Loucy (cell line): ENCODE measurements around the gene PFKFB3.

Experiments used
- H2AFZ ChIP-seq: fragments of 200-600 bp; sonication (generic); 2 replicates; pipeline ENCODE4 v1.6.0; 2016; ENCODE audit warnings: antibody characterized with exemption, mild to moderate bottlenecking, low read length, moderate library complexity
- H3F3A ChIP-seq: fragments of 200-600 bp; 2 replicates; pipeline ENCODE4 v1.6.0; 2016; ENCODE audit warnings: antibody characterized with exemption, low read depth, mild to moderate bottlenecking
- H3K27me3 ChIP-seq: fragments of 200-600 bp; sonication (generic); 2 replicates; pipeline ENCODE4 v1.6.1; 2014; ENCODE audit warnings: low read length, mild to moderate bottlenecking; ENCODE audit not compliant: insufficient read depth, poor library complexity, severe bottlenecking
- H3K36me3 ChIP-seq: fragments of 200-600 bp; sonication (generic); 2 replicates; pipeline ENCODE4 v1.6.1; 2016; ENCODE audit warnings: low read length; ENCODE audit not compliant: insufficient read depth
- H3K4me1 ChIP-seq: fragments of 200-600 bp; sonication (generic); 2 replicates; pipeline ENCODE4 v1.5.1; 2014; ENCODE audit warnings: low read length, mild to moderate bottlenecking; ENCODE audit not compliant: insufficient read depth, poor library complexity, severe bottlenecking
- H3K4me2 ChIP-seq: fragments of 200-600 bp; sonication (generic); 2 replicates; pipeline ENCODE4 v1.6.0; 2014; ENCODE audit warnings: antibody characterized with exemption, low read length, low read depth, mild to moderate bottlenecking; ENCODE audit not compliant: poor library complexity, severe bottlenecking
- H3K4me3 ChIP-seq: fragments of 200-600 bp; sonication (generic); 2 replicates; pipeline ENCODE4 v1.5.1; 2014; ENCODE audit warnings: low read length, mild to moderate bottlenecking, mixed read lengths; ENCODE audit not compliant: poor library complexity, severe bottlenecking
- H3K79me2 ChIP-seq: fragments of 200-600 bp; sonication (generic); 2 replicates; pipeline ENCODE4 v1.6.1; 2014; ENCODE audit warnings: low read length; ENCODE audit not compliant: insufficient read depth
- H3K9ac ChIP-seq: fragments of 200-600 bp; sonication (generic); 2 replicates; pipeline ENCODE4 v1.6.0; 2014; ENCODE audit warnings: mild to moderate bottlenecking, low read depth, low read length, moderate library complexity; ENCODE audit not compliant: poor library complexity, severe bottlenecking
- H3K9me2 ChIP-seq: fragments of 200-600 bp; sonication (generic); replicated peaks from 2 replicates; pipeline ENCODE4 v1.6.1; 2016; ENCODE audit warnings: low read depth, low read length, mixed read lengths
- H3K9me3 ChIP-seq: fragments of 200-600 bp; sonication (generic); 2 replicates; pipeline ENCODE4 v1.6.1; 2014; ENCODE audit warnings: mild to moderate bottlenecking, antibody characterized with exemption, low read length, low read depth; ENCODE audit not compliant: insufficient read depth
- H4K20me1 ChIP-seq: fragments of 200-600 bp; sonication (generic); 2 replicates; pipeline ENCODE4 v1.6.0; 2014; ENCODE audit warnings: antibody characterized with exemption, low read length, mild to moderate bottlenecking; ENCODE audit not compliant: insufficient read depth, poor library complexity, severe bottlenecking
- EZH2phosphoT487 ChIP-seq: fragments of 200-600 bp; IDR thresholded peaks from 2 replicates; pipeline ENCODE4 v1.6.1; 2018; ENCODE audit warnings: antibody characterized with exemption, mild to moderate bottlenecking, moderate library complexity, borderline replicate concordance
- TF ChIP-seq, protein P1 (sequence below): fragments of 200-600 bp; sonication (generic); conservative IDR thresholded peaks from 2 replicates; pipeline ENCODE4 v1.5.1; 2014; ENCODE audit warnings: mild to moderate bottlenecking, antibody characterized with exemption, low read length

PFKFB3 gene

GRCh38 chr10:6274484-6274883 lies 71.8 kb downstream of the PFKFB3 start:
- Histone ChIP-seq H3K9ac (no peak overlapping the region), H3K4me1 (peaks cover 27% of the 10 kb centered on the region), H3K27me3 (no peaks in the 10 kb centered on the region), H3K36me3 (no peaks in the 10 kb centered on the region), H3K9me2 (no peaks in the 10 kb centered on the region), H3K4me2 (no peak overlapping the region), H3K4me3 (no peak overlapping the region), H2AFZ (no peak overlapping the region), H3K9me3 (no peaks in the 10 kb centered on the region), H4K20me1 (no peaks in the 10 kb centered on the region), H3F3A (no peaks in the 10 kb centered on the region), H3K79me2 (no peaks in the 10 kb centered on the region)
- TF ChIP-seq, protein P1, sequence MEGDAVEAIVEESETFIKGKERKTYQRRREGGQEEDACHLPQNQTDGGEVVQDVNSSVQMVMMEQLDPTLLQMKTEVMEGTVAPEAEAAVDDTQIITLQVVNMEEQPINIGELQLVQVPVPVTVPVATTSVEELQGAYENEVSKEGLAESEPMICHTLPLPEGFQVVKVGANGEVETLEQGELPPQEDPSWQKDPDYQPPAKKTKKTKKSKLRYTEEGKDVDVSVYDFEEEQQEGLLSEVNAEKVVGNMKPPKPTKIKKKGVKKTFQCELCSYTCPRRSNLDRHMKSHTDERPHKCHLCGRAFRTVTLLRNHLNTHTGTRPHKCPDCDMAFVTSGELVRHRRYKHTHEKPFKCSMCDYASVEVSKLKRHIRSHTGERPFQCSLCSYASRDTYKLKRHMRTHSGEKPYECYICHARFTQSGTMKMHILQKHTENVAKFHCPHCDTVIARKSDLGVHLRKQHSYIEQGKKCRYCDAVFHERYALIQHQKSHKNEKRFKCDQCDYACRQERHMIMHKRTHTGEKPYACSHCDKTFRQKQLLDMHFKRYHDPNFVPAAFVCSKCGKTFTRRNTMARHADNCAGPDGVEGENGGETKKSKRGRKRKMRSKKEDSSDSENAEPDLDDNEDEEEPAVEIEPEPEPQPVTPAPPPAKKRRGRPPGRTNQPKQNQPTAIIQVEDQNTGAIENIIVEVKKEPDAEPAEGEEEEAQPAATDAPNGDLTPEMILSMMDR, result no peak
- TF ChIP-seq EZH2phosphoT487, result no peak

DNA sequence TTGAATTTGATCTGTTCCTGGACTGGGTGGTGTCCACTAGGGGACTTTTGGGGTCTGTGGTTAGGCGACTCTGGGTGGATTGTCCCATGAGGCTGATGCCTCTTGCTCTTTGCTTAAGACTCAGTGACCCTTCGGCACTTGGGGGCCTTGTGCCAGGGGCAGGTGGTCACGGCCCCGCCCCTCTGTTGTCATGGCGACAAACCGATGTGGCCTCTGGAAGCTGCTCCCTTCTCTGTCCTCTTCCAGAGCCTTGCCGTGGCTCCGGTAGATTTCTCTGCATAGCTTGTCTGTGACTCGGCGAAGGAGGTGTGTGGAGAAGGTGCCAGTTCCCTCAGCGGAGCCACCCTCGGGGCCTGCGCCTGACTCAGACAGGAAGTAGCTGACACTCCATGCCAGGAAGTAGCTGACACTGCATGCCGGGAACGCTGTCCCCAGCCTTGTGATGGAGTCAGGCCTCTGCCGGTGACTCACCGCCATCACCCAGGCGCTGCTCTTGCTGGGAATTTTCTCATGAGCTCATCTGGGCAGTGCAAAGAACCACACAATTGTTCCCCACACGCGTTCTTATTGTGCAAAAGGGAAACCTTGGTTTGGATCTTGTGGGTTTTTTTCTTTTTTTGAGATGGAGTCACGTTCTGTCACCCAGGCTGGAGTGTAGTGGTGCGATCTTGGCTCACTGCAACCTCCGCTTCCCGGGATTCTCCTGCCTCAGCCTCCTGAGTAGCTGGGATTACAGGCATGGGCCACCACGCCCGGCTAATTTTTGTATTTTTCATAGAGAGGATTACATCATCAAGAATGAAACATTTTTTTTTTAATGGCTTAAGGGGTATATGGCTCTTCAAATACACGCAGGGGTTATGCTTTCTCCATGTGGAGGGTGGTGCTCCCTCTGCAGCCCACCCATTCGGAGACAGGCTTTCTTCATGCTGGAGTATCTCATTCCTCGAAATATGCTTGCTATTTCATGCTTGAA lies 72.6 kb downstream of the PFKFB3 start:
- Histone ChIP-seq H4K20me1 (no peaks in the 10 kb centered on the region), H3K9me3 (no peaks in the 10 kb centered on the region), H3K4me1 (peaks cover 18% of the 10 kb centered on the region), H3K9ac (no peak overlapping the region), H3K79me2 (no peaks in the 10 kb centered on the region), H3K9me2 (no peaks in the 10 kb centered on the region), H3K4me2 (no peak overlapping the region), H2AFZ (no peak overlapping the region), H3K36me3 (no peaks in the 10 kb centered on the region), H3K27me3 (no peaks in the 10 kb centered on the region), H3F3A (no peaks in the 10 kb centered on the region), H3K4me3 (no peak overlapping the region)
- TF ChIP-seq, protein P1, result no peak
- TF ChIP-seq EZH2phosphoT487, result no peak

DNA sequence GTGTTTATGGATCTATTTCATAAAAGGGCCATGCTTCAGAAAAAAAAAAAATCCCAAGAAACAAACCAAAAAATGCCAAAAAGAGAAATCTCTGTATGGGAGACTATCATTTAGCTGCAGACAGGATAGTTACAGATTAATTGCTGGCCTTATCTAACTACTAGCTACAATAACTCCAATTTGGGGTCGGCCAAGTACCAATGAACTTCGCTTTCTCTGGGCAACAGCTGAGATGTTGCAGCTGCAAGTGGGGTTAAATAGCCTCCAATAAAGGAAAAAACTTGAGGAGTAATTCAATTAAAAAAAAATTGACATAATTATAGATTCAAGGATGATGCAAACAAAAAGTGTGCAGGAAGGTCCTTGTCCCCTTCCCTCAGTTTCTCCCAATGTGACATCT lies 73.6 kb downstream of the PFKFB3 start:
- H3K4me3 ChIP-seq, result no peak overlapping the region
- H3K79me2 ChIP-seq, result no peaks in the 10 kb centered on the region
- H3K9ac ChIP-seq, result no peak overlapping the region
- H3K4me1 ChIP-seq, result peaks cover 8% of the 10 kb centered on the region
- H4K20me1 ChIP-seq, result no peaks in the 10 kb centered on the region
- no peaks in the 10 kb centered on the region for H3K27me3 ChIP-seq
- H3K4me2 ChIP-seq, result no peak overlapping the region
- H3K9me2 ChIP-seq, result no peaks in the 10 kb centered on the region
- TF ChIP-seq, protein P1, result no peak
- TF ChIP-seq EZH2phosphoT487, result no peak
- H2AFZ ChIP-seq, result no peak overlapping the region
- no peaks in the 10 kb centered on the region for H3K36me3 ChIP-seq
- H3K9me3 ChIP-seq, result no peaks in the 10 kb centered on the region
- H3F3A ChIP-seq, result no peaks in the 10 kb centered on the region
